CD4-positive, alpha-beta T cell treated with Interleukin-17A for 1 hour (primary cell): ENCODE measurements around the gene PRKAB1.

Experiments used
- DNase-seq: peaks from one replicate; pipeline ENCODE4 v3.0.0-alpha.2; 2020

PRKAB1 gene

GRCh38 chr12:119714614-119715267 lies 46.8 kb downstream of the PRKAB1 start:
- no peak for DNase-seq

- DNase-seq, result no peak
These were observed 47.3 kb downstream of the PRKAB1 start for GRCh38 chr12:119715268-119715620.

- DNase-seq, result no peak
These were observed 50.2 kb downstream of the PRKAB1 start for GRCh38 chr12:119718141-119718540.

GRCh38 chr12:119720349-119720748 lies 52.4 kb downstream of the PRKAB1 start:
- DNase-seq, result no peak

- no peak for DNase-seq
These were observed 53.4 kb downstream of the PRKAB1 start for GRCh38 chr12:119721306-119721705.

GRCh38 chr12:119725523-119725922 lies 57.6 kb downstream of the PRKAB1 start:
- DNase-seq, result no peak

- DNase-seq, result no peak
These were observed 59.9 kb downstream of the PRKAB1 start for GRCh38 chr12:119727600-119728443.

- DNase-seq, result no peak
These were observed 60.5 kb downstream of the PRKAB1 start for GRCh38 chr12:119728444-119728745.

- DNase-seq, result no peak
These were observed 61.9 kb downstream of the PRKAB1 start for GRCh38 chr12:119729871-119730270.

- no peak for DNase-seq
These were observed 62.4 kb downstream of the PRKAB1 start for GRCh38 chr12:119730381-119730780.
